ENCODE data around the gene TOMM40L. TPM values are rescaled to one million over a fixed set of nuclear protein-coding genes. Genes with fewer than 3 reads are reported as not detected.
"Not testable (repeated sequence)": the region's sequence is repeated elsewhere in the genome, so short reads cannot be mapped to it uniquely, and the experiment has no call there.

TOMM40L gene
- total RNA-seq, 2 donors from 2014 or later = 19.6 to 24.6 TPM

- no peak for DNase-seq
- intact Hi-C loops (cut with DNase I, micrococcal nuclease) = no loop called here
Observed at GRCh38 chr1:161216945-161217712, 8.7 kb upstream of the TOMM40L start.

GRCh38 chr1:161217831-161218230 is 8.0 kb upstream of the TOMM40L start:
- ATAC-seq = no peak
- intact Hi-C loops (cut with DNase I, micrococcal nuclease) = no loop called here
- no peak for DNase-seq

More at GRCh38 chr1:161216945-161217712, 8.7 kb upstream of the TOMM40L start:
- peak; percentile 29 for ATAC-seq

GRCh38 chr1:161218301-161219077 is 7.4 kb upstream of the TOMM40L start:
- intact Hi-C loops (cut with DNase I, micrococcal nuclease) = no loop called here
- ATAC-seq (no peak), DNase-seq (no peak)

GRCh38 chr1:161219078-161219892 is 6.6 kb upstream of the TOMM40L start:
- no peak for DNase-seq
- intact Hi-C loops (cut with DNase I, micrococcal nuclease) = no loop called here
- no peak for ATAC-seq

GRCh38 chr1:161220002-161220401 is 5.9 kb upstream of the TOMM40L start:
- ATAC-seq (no peak), DNase-seq (no peak)
- intact Hi-C loops (cut with DNase I, micrococcal nuclease) = loop anchor here in 1 of 2 donors (10.0 kb wide), 1 partner anchor 165 kb away; no protein-coding TSS in a partner anchor

- DNase-seq (no peak), ATAC-seq (no peak)
- intact Hi-C loops (cut with DNase I, micrococcal nuclease) = loop anchor here in 1 of 2 donors (10.0 kb wide), 1 partner anchor 162 kb away; no protein-coding TSS in a partner anchor
Observed at GRCh38 chr1:161222175-161223019, 3.5 kb upstream of the TOMM40L start.

GRCh38 chr1:161223805-161224694 is 1.8 kb upstream of the TOMM40L start:
- ATAC-seq = no peak
- intact Hi-C loops (cut with DNase I, micrococcal nuclease) = loop anchor here in 1 of 2 donors (10.0 kb wide), 1 partner anchor 161 kb away; no protein-coding TSS in a partner anchor
- no peak for DNase-seq

- not testable (repeated sequence) for ATAC-seq, DNase-seq
- intact Hi-C loops (cut with DNase I, micrococcal nuclease) = loop anchor here (5.0 to 10.0 kb wide), 3 partner anchors 68 to 160 kb away; no protein-coding TSS in a partner anchor
Observed at GRCh38 chr1:161224695-161225087, 1.2 kb upstream of the TOMM40L start.

- intact Hi-C loops (cut with DNase I, micrococcal nuclease) = loop anchor here (5.0 to 10.0 kb wide), 3 partner anchors 67 to 160 kb away; no protein-coding TSS in a partner anchor
- DNase-seq (no peak), ATAC-seq (no peak)
Observed at GRCh38 chr1:161225178-161225533, 704 bp upstream of the TOMM40L start.

- peak in 1 of 2 donors; percentile 28 for DNase-seq
- no peak for ATAC-seq
- intact Hi-C loops (cut with DNase I, micrococcal nuclease) = loop anchor here (5.0 to 10.0 kb wide), 3 partner anchors 66 to 158 kb away; no protein-coding TSS in a partner anchor
Observed at GRCh38 chr1:161226320-161226711, 456 bp downstream of the TOMM40L start.

GRCh38 chr1:161226759-161227158 is 899 bp downstream of the TOMM40L start:
- no peak for DNase-seq
- intact Hi-C loops (cut with DNase I, micrococcal nuclease) = loop anchor here (5.0 to 10.0 kb wide), 3 partner anchors 66 to 158 kb away; no protein-coding TSS in a partner anchor
- ATAC-seq = no peak

GRCh38 chr1:161227196-161227871 is 1.5 kb downstream of the TOMM40L start:
- intact Hi-C loops (cut with DNase I, micrococcal nuclease) = loop anchor here (5.0 to 10.0 kb wide), 3 partner anchors 65 to 157 kb away; no protein-coding TSS in a partner anchor
- ATAC-seq = peak; percentile 47
- peak; percentile 74 to 88 for DNase-seq

GRCh38 chr1:161228032-161228431 is 2.2 kb downstream of the TOMM40L start:
- intact Hi-C loops (cut with DNase I, micrococcal nuclease) = loop anchor here (5.0 to 10.0 kb wide), 3 partner anchors 64 to 157 kb away; no protein-coding TSS in a partner anchor
- ATAC-seq (no peak), DNase-seq (no peak)

- DNase-seq = no peak
- ATAC-seq = no peak
- intact Hi-C loops (cut with DNase I, micrococcal nuclease) = loop anchor here (5.0 to 10.0 kb wide), 3 partner anchors 62 to 155 kb away; no protein-coding TSS in a partner anchor
Observed at GRCh38 chr1:161229896-161230295, 4.0 kb downstream of the TOMM40L start.

GRCh38 chr1:161230762-161231161 is 4.9 kb downstream of the TOMM40L start:
- no peak for DNase-seq
- intact Hi-C loops (cut with DNase I, micrococcal nuclease) = no loop called here
- ATAC-seq = no peak

- ATAC-seq = no peak
- no peak for DNase-seq
- intact Hi-C loops (cut with DNase I, micrococcal nuclease) = no loop called here
Observed at GRCh38 chr1:161233102-161233501, 7.2 kb downstream of the TOMM40L start.
